IgD-negative memory B cell (primary cell): ENCODE data around the gene SURF4. TPM values are rescaled to one million over a fixed set of nuclear protein-coding genes. Genes with fewer than 3 reads are reported as not detected.
A peak's percentile ranks its signal among the peaks of the same experiment; 100 is the strongest.

ENCODE experiments used
- H3K27ac Mint-ChIP-seq, 3 donors: one replicate each; pipeline ENCODE4 v1.8.0; 2020 to 2022; ENCODE audit warnings: mild to moderate bottlenecking in 3 of 3, mixed read lengths in 3 of 3, moderate library complexity in 1 of 3
- H3K27me3 Mint-ChIP-seq: one replicate; pipeline ENCODE4 v1.8.0; 2021; ENCODE audit warnings: mixed read lengths
- H3K36me3 Mint-ChIP-seq: one replicate; pipeline ENCODE4 v1.8.0; 2020; ENCODE audit warnings: mild to moderate bottlenecking, mixed read lengths
- H3K4me1 Mint-ChIP-seq, 3 donors: one replicate each; pipeline ENCODE4 v1.8.0; 2020 to 2022; ENCODE audit warnings: mixed read lengths in 3 of 3, mild to moderate bottlenecking in 1 of 3
- H3K4me3 Mint-ChIP-seq, 4 donors: one replicate each; pipeline ENCODE4 v1.8.0; 2020 to 2022; ENCODE audit warnings: mild to moderate bottlenecking in 4 of 4, mixed read lengths in 4 of 4, moderate library complexity in 3 of 4
- H3K9me3 Mint-ChIP-seq, 3 donors: one replicate each; pipeline ENCODE4 v1.8.0; 2020 to 2021; ENCODE audit warnings: mixed read lengths in 3 of 3, mild to moderate bottlenecking in 1 of 3
- polyA plus RNA-seq: library from polyadenylated mRNA; unstranded; fragments of 300-500 nt; fragmentation: Illumina TruSeq; gene quantifications from one replicate; pipeline ENCODE4 v1.2.3, GENCODE V29; 2021

SURF4 gene
- polyA plus RNA-seq = 72.6 TPM

DNA sequence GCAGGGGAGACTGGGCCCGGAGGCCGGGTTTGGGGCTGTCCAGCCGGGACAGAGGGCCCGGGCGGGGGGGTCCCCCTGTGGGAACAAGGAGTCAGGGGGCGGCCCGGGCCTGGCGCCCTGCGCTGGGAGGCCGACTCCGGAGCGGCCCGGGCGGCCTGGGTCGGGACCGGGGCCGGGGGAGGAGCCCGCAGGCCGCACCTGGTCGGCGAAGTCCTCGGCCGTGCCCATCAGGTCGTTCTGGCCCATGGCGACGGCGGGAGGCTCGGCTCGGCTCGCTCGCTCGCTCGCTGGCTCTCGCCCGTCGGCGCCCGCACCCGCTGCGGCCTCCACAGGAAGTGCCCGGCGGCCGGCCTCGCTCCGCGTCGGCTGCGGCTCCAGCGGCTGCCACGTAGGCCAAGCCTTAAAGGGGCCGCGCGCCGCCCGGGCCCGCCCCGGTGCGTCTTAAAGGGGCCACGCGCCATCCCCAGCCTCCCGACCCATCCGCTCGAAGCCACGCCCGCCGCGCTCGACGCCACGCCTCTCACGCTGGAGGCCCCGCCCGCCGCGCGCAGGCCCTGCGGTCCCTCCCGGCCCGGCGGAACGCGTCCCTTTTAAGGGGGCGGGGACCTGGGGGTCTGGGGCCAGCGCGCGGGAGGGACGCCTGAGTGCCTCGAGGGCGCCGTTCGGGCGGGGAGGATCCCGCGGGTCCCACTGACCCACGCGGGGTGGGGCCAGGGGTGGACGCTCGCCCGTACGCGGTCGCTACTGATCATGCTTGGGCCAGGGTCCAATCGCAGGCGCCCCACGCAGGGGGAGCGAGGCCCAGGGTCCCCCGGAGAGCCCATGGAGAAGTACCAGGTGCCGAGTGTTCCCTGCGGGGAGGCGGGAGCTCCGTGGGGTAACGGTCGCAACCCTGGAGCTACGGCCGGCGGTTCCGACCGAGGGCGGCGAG lies at the start of gene SURF4, which contains the start of gene STKLD1:
Gene SURF4, minus strand, starts transcription at position 337 of the 931 bp plus-strand sequence. Its CDS starts 91 bp downstream, at position 246.
Gene STKLD1, plus strand, starts transcription at position 643 of the 931 bp plus-strand sequence. Its CDS starts 108 bp downstream, at position 751.
- no peaks in the 10 kb centered on the region for H3K36me3 Mint-ChIP-seq
- no peaks in the 10 kb centered on the region for H3K27me3 Mint-ChIP-seq
- peak within 1 kb of the TSS; percentile 88 to 98 (median 89) for H3K27ac Mint-ChIP-seq
- peak within 1 kb of the TSS; percentile 89 to 97 (median 94) for H3K4me3 Mint-ChIP-seq
- no peaks in the 10 kb centered on the region for H3K9me3 Mint-ChIP-seq
- peaks cover 25 to 30% (median 27%) of the 10 kb centered on the region in 3 donors for H3K4me1 Mint-ChIP-seq

DNA sequence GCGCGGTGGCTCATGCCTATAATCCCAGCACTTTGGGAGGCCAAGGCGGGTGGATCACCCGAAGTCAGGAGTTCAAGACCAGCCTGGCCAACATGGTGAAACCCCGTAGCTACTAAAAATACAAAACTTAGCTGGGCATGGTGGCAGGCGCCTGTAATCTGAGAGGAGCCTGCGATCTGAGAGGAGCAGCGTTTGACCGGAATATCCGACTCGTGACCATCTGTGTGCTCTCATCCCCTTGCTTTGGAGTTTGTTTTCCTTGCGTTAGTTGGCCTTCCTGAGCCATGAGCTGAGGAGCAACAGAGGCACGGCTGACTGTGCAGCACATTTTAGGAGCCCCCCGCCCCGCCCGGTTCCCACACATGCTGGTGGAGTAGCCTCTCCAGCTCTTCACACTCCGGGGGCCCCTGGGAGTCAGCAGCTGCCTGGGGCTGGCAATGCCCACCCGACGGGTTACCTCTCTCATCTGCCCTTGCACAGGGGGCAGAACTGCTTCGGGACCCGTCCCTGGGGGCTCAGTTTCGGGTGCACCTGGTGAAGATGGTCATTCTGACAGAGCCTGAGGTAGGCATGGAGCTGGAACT lies 49.3 kb upstream of the SURF4 start:
- H3K27me3 Mint-ChIP-seq = peaks cover 5% of the 10 kb centered on the region
- peak overlapping the region in 1 of 3 donors; percentile 16 for H3K27ac Mint-ChIP-seq
- H3K9me3 Mint-ChIP-seq = no peaks in the 10 kb centered on the region
- no peaks in the 10 kb centered on the region for H3K36me3 Mint-ChIP-seq
- H3K4me1 Mint-ChIP-seq = peaks cover 14 to 19% (median 18%) of the 10 kb centered on the region in 3 donors
- no peak overlapping the region for H3K4me3 Mint-ChIP-seq

DNA sequence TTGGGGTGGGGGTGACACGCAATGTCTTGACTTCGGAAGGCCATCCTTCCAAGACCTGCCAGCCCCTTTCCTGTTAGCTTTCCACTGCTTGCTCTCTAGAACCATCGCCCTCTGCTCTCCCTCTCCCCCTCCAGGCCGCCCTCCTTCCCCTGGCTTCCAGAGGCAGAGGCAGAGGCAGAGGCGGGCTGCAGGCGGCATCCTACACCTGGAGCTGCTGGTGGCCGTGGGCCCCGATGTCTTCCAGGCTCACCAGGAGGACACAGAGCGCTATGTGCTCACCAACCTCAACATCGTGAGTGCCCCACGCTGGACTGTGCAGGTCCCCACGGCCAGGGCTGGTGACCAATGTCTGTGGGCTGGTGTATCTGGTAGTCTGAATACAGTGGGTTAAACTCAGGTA lies 48.3 kb upstream of the SURF4 start:
- H3K36me3 Mint-ChIP-seq = no peaks in the 10 kb centered on the region
- H3K27me3 Mint-ChIP-seq = peaks cover 5% of the 10 kb centered on the region
- no peak overlapping the region for H3K4me3 Mint-ChIP-seq
- H3K27ac Mint-ChIP-seq = no peak overlapping the region
- H3K9me3 Mint-ChIP-seq = no peaks in the 10 kb centered on the region
- H3K4me1 Mint-ChIP-seq = peaks cover 17 to 23% (median 22%) of the 10 kb centered on the region in 3 donors

DNA sequence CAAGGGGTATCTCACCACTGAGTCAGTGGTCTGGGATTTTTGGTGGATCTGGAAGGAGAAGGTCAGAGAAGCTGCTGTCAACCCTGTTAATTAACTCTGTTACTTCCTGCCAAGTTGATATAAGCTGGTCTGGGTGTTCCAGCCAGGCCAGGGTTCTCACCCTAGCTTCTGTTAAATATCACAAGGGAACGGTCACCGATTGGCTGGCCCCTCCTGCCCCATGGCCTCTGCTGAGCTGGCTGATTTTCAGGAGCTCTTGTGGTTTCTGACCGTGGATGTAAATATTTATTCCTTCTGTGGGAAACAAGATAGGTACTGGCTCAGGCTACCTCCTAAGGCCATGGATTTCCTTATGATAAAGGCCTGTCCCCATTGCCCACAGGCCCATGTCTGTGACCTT lies 47.4 kb upstream of the SURF4 start:
- no peak overlapping the region for H3K4me3 Mint-ChIP-seq

DNA sequence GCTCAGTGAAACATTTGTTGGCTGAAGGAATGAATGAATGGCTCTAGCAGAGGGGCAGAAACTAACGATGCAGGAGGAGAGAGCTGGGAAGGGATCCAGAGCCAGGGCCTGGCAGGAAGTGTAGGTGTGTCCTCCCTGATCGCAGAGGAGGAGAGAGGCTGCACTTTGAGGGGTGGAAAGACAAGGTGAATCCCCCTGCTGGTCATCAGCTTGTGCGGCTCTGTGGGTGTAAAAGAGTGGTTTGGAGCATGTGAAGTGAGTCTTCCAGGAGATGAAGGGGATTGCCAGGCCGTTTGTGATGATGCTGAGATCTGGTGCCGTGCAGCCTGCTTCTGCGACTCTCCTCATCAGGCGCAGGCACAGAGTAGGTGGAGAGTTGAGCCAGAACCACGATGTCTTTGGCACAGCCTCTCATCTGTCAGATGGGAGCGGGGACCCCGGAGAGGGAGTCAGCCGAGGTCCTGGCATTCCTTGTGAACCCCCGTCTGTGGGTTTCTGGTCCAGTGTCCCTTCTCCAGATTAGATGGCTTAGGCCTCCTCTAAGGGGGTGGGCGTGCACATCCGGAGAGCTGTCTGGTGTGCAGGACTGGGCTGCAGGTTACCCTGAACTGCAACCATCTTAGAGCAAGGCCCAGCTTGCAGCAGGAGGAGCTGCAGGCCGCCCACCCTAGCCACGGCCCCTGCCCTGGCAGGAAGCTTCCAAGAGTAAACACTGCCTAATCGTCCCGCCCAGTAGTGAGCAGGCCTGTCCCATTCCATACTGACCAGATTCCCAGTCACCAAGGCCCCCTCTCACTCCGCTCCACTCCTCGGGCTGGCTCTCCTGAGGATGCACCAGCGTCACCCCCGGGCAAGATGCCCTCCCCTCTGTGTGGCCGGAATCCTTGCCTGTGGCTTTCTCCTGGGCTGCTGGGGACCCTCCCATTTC lies 46.0 kb upstream of the SURF4 start, which contains the start of gene ADAMTS13:
Gene ADAMTS13, plus strand, starts transcription at position 753 of the 928 bp plus-strand sequence. Its CDS starts 77 bp downstream, at position 830.
- peak within 1 kb of the TSS; percentile 93 to 98 (median 95) for H3K27ac Mint-ChIP-seq
- no peaks in the 10 kb centered on the region for H3K36me3 Mint-ChIP-seq
- H3K9me3 Mint-ChIP-seq = peaks cover 0 to 1% (median 0%) of the 10 kb centered on the region in 3 donors
- H3K27me3 Mint-ChIP-seq = peaks cover 3% of the 10 kb centered on the region
- H3K4me1 Mint-ChIP-seq = peaks cover 24 to 34% (median 24%) of the 10 kb centered on the region in 3 donors
- H3K4me3 Mint-ChIP-seq = peak within 1 kb of the TSS in 2 of 4 donors; percentile 64 to 74

More for the DNA sequence above, 47.4 kb upstream of the SURF4 start:
- Mint-ChIP-seq H3K36me3 (no peaks in the 10 kb centered on the region), H3K9me3 (peaks cover 0 to 1% (median 0%) of the 10 kb centered on the region in 3 donors), H3K4me1 (peaks cover 23 to 30% (median 27%) of the 10 kb centered on the region in 3 donors), H3K27me3 (peaks cover 5% of the 10 kb centered on the region), H3K27ac (peak overlapping the region in 2 of 3 donors; percentile 21 to 46)

DNA sequence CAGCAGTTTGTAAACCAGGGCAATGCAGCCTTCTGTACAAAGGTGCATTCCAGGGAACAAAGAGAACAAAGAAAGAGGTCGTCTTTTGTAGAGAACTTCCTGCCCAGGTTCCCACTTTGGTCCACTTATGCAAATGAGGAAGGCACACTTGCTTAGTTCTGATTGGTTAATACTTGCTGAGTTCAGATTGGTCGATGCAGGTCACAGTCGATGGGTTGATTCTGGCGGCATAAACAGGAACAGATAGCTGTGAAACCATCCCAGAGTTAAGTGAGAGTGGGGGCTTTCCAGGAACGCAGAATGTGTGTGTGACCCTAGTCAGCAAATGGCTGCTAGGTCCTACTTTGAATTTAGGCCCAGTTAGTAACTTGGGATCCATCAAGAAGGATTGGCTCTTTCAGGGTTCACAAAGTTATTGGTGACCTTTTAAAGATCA lies 44.5 kb upstream of the SURF4 start:
- Mint-ChIP-seq H3K36me3 (no peaks in the 10 kb centered on the region), H3K27me3 (peaks cover 2% of the 10 kb centered on the region), H3K27ac (peak overlapping the region; percentile 93 to 98 (median 95)), H3K4me1 (peaks cover 36 to 42% (median 37%) of the 10 kb centered on the region in 3 donors), H3K9me3 (peaks cover 0 to 1% (median 0%) of the 10 kb centered on the region in 3 donors), H3K4me3 (peak overlapping the region; percentile 51 to 94 (median 68))

DNA sequence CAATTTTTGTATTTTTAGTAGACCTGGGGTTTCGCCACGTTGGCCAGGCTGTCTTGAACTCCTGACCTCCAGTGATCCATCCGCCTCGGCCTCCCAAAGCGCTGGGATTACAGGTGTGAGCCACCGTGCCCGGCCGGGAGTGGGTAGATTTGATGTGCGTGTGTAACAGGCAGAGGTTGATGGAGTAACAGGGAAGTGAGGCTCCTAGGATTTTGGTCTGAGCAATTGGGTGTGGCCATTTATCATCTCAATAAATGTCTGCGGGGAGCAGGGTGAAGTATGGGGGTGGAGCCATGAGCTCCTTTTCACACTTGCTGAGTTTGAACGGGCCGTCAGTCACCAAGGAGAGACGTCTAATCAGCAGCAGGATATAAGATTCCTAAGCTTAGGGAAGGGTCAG lies 43.1 kb upstream of the SURF4 start:
- Mint-ChIP-seq H3K27me3 (peaks cover 2% of the 10 kb centered on the region), H3K9me3 (peaks cover 0 to 1% (median 0%) of the 10 kb centered on the region in 3 donors), H3K27ac (peak overlapping the region; percentile 88 to 94 (median 91)), H3K4me1 (peaks cover 36 to 50% (median 46%) of the 10 kb centered on the region in 3 donors), H3K4me3 (peak overlapping the region; percentile 90 to 96 (median 94)), H3K36me3 (no peaks in the 10 kb centered on the region)

DNA sequence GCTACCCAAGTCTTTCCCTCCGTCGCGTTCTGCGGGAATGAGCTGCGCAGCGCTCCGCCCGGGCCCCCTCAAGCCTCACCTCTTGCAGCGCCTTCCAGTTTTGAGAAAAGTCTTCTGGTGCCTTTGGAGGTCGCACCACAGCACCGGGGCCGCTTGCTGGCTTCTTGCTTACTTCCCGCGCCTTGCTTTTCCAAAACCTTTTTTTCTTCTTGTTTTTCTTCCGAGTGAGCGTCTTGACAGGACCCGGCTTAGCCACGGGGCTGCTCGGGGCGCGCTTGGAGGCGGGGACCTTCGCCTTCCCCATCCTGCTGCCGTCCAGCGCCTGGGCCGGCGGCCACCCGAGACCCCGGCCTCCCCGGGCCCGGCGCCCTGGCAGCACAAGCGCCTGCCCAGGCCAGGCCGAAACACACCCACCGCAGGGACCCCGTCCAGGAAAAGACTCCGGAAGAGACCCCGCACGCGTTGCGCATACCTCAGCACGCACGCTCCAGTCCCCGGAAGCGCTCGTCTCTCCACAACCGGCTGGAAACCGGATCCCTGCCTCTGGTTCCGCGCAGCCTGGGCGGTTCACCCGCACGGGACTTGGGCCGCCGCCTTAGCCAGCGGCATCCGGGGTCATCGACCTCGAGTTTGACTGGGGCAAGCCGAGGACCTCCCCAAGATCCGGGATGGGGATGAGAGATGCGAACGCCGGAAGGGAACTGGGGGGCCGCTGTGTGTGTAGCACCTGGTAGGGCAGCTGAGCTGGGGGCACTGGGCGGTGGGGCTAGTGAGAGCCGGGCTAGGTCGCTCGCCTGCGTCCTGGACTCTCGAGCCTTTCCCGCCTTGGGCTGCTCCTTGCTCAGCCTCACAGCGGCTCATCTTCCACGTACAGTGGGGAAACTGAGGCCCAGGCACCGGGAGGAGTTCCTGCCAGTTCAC lies 41.9 kb upstream of the SURF4 start, which contains the start of gene REXO4:
Gene REXO4, minus strand, starts transcription at position 470 of the 921 bp plus-strand sequence. Its CDS starts 166 bp downstream, at position 304.
- peaks cover 0 to 1% (median 0%) of the 10 kb centered on the region in 3 donors for H3K9me3 Mint-ChIP-seq

DNA sequence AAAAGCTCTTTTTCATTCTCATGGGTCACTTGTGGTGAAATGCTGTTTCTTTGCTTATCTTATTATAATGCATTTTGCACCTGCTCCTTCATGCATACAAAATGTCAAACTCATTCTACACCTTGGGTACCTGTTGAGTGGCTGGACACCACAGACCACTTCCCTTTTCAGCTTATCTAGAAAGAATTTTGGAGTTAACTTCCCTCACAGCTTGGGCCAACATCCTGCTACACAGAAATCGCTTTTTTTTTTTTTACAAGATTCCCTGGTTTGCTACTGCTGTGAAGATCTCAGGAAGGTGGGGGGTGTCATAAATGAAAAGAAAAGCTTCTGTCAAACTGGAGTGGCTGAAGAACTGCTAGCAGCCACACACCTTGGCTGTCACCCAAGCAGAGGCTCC lies 39.3 kb upstream of the SURF4 start:
- Mint-ChIP-seq H3K27me3 (no peaks in the 10 kb centered on the region), H3K9me3 (peaks cover 0 to 1% (median 0%) of the 10 kb centered on the region in 3 donors), H3K4me1 (peaks cover 22 to 37% (median 32%) of the 10 kb centered on the region in 3 donors), H3K4me3 (peak overlapping the region in 3 of 4 donors; percentile 52 to 93 (median 77)), H3K36me3 (peaks cover 1% of the 10 kb centered on the region), H3K27ac (peak overlapping the region; percentile 61 to 94 (median 62))

More for the DNA sequence above, 41.9 kb upstream of the SURF4 start, which contains the start of gene REXO4:
- Mint-ChIP-seq H3K4me1 (peaks cover 34 to 50% (median 46%) of the 10 kb centered on the region in 3 donors), H3K27me3 (peaks cover 2% of the 10 kb centered on the region), H3K36me3 (peaks cover 1% of the 10 kb centered on the region), H3K27ac (peak within 1 kb of the TSS; percentile 88 to 94 (median 91)), H3K4me3 (peak within 1 kb of the TSS; percentile 90 to 96 (median 94))

DNA sequence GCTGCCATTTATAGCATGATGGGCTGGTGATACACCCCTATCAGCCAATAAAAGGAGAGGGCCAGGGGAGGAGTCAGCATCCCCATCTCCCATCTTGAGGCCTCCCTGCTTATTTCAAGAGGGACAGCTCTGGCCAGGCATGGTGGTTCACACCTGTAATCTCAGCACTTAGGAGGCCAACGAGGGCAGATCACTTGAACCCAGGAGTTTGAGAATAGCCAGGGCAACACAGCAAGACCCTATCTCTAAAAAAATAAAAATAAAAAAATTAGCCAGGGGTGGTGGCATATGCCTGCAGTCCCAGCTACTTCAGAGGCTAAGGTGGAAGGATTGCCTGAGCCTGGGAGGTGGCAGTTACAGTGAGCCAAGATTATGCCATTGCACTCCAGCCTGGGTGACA lies 32.2 kb upstream of the SURF4 start:
- H3K36me3 Mint-ChIP-seq = peaks cover 1% of the 10 kb centered on the region
- no peak overlapping the region for H3K4me3 Mint-ChIP-seq
- no peaks in the 10 kb centered on the region for H3K27me3 Mint-ChIP-seq
- H3K4me1 Mint-ChIP-seq = peaks cover 8 to 10% (median 9%) of the 10 kb centered on the region in 3 donors
- no peaks in the 10 kb centered on the region for H3K9me3 Mint-ChIP-seq
- no peak overlapping the region for H3K27ac Mint-ChIP-seq

DNA sequence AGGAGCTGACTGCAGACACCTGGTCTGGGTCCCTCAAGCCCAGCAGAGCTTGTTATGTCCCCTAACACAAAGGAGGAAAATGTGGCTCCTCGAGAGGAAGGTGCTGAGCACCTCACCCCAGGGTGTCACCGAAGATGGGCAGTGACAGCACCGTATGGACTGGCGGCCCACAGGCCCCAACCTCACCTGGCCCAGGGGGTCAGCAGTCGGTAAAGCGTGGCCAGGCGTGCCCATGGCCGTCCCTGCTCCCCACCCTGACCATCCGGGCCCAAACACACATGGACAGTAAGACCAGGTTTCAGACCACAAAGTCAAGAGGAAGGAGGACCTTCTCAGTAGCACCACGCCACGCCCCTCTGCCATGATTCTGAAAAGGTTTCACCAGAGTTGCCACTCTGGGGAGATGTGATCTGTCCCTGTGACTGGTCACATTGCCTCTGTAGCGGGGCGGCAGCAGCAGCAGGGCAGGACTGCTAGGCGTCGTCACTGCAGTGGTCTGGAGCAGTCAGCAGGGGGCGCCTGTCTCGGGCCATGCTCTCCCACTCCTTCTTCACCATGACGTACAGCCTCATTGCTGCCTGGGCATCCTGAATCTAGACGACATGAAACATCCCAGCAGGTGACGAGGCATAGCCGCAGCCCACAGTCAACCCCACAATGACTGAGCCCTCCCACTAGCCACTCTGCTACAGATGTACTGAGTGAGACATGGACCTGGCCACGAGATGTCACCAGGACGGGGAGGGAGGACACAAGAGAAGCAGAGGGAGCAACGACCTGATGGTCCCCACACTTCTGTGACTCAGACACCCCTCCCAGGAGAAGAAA lies 30.8 kb upstream of the SURF4 start:
- Mint-ChIP-seq H3K4me3 (peak overlapping the region in 1 of 4 donors; percentile 60), H3K36me3 (no peaks in the 10 kb centered on the region), H3K27me3 (no peaks in the 10 kb centered on the region), H3K27ac (peak overlapping the region in 1 of 3 donors; percentile 88), H3K9me3 (no peaks in the 10 kb centered on the region), H3K4me1 (peaks cover 8 to 10% (median 9%) of the 10 kb centered on the region in 3 donors)
